Smooth muscle cell of bladder (primary cell): ENCODE data around the gene ERMARD. TPM values are rescaled to one million over a fixed set of nuclear protein-coding genes. Genes with fewer than 3 reads are reported as not detected.

Source experiments
- total RNA-seq: library from RNA; depleted of rRNA; stranded (reverse); fragments of >200 nt; gene quantifications from 2 replicates; pipeline ENCODE4 v1.2.3, GENCODE V29; 2014

ERMARD gene
- 22.7 and 27.3 TPM in 2 replicates for total RNA-seq

DNA sequence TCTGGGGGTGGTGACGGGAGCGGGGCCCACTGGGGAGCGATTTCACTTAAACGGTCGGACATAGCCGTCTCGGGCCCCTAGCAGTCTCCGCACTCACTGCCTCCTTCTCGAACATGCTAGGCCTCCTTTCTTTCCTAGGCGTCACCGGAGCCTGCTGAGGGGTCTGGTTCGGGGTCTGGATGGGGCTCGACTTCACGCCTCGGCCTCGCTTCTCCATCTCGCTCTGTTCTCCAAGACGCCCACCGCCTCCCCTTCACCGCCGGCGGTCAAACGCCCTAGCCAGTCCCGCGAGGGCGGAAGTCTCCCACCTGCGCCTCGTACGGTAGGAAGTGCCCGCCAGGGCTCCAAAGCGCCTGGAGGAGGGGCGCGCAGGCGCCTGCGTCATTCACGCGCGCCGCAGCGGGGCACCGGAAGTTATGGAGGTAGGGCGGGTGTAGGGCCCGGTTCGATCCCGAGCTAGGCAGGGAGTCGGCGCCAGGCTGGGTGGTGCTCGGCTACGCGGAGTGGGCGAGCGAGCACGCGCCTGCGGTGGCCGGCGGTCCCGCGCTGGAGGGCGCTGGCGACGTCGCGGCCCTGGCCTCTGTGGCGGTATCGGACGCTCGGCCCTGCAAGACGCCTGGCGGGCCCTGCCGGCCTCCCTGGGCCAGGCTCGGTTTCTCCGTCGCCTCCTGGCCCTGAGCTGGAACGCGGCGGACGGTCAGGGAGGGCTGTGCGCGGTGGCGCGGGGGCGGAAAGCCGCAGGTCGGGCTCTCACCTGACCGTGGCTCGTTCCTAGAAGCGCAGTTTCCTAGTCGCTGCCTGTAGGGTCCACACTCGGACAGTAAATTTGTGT, at the start of gene ERMARD, which contains the start of gene DYNLT2:
TSS of gene ERMARD (plus strand) at position 381 of the 832 bp plus-strand sequence. CDS start at position 417, 36 bp downstream.
TSS of gene DYNLT2 (minus strand) at position 331 of the 832 bp plus-strand sequence. CDS start at position 217, 114 bp downstream.

DNA sequence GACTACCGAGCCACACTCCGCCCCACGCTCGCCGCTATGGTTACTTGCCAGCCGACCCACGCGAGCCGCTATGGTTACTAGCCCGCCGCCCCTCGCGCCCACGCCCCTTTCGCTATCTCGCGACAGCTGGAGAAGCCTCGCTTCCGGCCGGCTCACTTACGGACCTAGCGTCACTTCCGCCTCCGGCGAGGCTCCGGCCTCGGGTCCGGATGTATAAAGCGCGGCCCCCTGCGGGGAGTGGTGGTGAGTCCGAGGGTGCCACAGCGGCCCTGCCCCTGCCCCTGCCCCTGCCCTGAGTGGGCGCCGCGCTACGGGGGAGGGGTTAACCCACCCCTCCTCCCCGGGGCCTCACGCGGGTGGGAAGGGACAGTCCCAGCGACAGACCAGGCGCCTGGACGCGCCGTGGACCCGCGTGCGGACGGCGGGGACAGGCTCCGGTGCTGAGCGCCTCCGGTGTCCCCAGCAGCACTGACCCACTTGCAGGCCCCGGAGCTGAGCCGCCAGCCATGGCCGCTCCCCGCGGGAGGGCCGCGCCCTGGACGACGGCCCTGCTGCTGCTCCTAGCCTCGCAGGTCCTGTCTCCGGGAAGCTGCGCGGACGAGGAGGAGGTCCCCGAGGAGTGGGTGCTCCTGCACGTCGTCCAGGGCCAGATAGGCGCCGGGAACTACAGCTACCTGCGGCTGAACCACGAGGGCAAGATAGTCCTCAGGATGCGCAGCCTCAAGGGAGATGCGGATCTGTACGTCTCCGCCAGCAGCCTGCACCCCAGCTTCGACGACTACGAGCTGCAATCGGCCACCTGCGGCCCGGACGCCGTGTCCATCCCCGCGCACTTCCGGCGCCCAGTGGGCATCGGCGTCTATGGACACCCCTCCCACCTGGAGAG, 49.2 kb upstream of the ERMARD start, which contains the start of the genes C6orf120 and WDR27:
TSS of gene C6orf120 (plus strand) at position 173 of the 886 bp plus-strand sequence. CDS start at position 507, 334 bp downstream.
TSS of gene WDR27 (minus strand) at position 76 of the 886 bp plus-strand sequence. CDS start 13,024 bp downstream, outside the sequence.

DNA sequence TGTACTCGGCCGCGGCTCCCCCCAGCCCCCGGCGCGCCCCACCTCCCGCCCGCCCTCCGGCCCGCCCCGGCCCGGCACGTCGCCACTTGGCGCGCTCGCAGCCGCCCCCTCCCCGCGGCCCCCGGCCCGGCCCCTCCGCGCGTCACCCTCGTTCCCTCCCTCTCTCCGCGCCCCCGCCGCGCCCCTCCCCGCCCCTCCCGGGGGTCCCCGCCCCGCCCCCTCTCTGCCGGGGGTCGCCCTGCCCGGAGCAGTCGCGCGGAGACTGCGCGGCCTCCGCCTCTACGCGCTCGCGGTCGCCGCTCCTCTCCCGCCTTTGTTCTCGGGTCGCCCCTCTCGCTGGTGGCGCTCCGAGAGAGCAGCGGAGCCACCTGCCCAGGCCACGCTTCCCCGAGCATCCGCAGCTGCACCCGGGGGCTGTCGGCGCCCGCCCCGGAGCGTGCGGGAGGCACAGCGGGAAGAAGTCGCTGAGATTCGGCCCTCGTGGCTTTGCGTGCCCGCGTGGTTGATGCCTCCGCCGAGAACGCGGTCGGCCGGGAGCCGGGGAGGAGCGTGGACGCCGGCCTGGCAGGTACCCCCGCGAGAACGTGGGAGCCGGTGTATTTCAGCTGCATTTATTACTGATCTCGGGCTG, 26.8 kb upstream of the ERMARD start, which contains the start of gene PHF10:
TSS of gene PHF10 (minus strand) at position 7 of the 631 bp plus-strand sequence. CDS start 569 bp downstream, outside the sequence.

Other genes starting within 250 kb of the ERMARD start
- gene WDR27, start 49.6 kb upstream of the ERMARD start, total RNA-seq = 14.6 and 19.0 TPM in 2 replicates
- gene C6orf120, start 49.5 kb upstream of the ERMARD start, total RNA-seq = 34.7 and 40.5 TPM in 2 replicates
- gene PHF10, start 27.1 kb upstream of the ERMARD start, total RNA-seq = 22.3 and 22.5 TPM in 2 replicates
- gene DYNLT2, start 50 bp upstream of the ERMARD start, total RNA-seq = 0.65 and 0.85 TPM in 2 replicates